HEK293 (cell line): Measurements from ENCODE around the gene ANAPC16.
A peak's percentile ranks its signal among the peaks of the same experiment; 100 is the strongest.

Source experiments
- CTCF ChIA-PET: fragments of 350-600 bp; formaldehyde crosslinking; extraction: SDS; loops from one replicate; lab custom pipeline; 2021; ENCODE audit warnings: antibody characterized with exemption; lab: Yijun Ruan, JAX
- POLR2A ChIA-PET: fragments of 300-600 bp; formaldehyde crosslinking; extraction: SDS; loops from one replicate; lab custom pipeline; 2020; ENCODE audit warnings: antibody characterized with exemption, inconsistent platforms; lab: Yijun Ruan, JAX
- H3K27ac ChIP-seq: fragments of 200-500 bp; sonication (Bioruptor generic); 2 replicates; pipeline ENCODE4 v1.5.1; 2014; ENCODE audit warnings: low read depth, low read length, control low read depth, inconsistent platforms; ENCODE audit errors: extremely low read depth
- H3K36me3 ChIP-seq, 2 experiments: fragments of 200-500 bp in 1 of 2; sonication (Bioruptor generic) in 1 of 2; 1 replicate in 1 of 2; 2 replicates in 1 of 2; pipeline ENCODE4 v1.5.1; 2014 to 2017; ENCODE audit warnings: inconsistent platforms in 2 of 2, low read length in 2 of 2; ENCODE audit not compliant: control insufficient read depth in 2 of 2, insufficient read depth in 1 of 2
- H3K4me1 ChIP-seq: fragments of 200-500 bp; sonication (Bioruptor generic); 2 replicates; pipeline ENCODE4 v1.5.1; 2014; ENCODE audit warnings: mild to moderate bottlenecking, low read length, inconsistent platforms; ENCODE audit not compliant: control insufficient read depth, insufficient read depth
- H3K4me3 ChIP-seq: 2 replicates; pipeline ENCODE4 v1.5.1; 2011; ENCODE audit warnings: low read depth, mild to moderate bottlenecking, control low read depth, low read length, moderate library complexity
- H3K9me3 ChIP-seq: fragments of 200-500 bp; sonication (Bioruptor generic); 2 replicates; pipeline ENCODE4 v1.5.1; 2014; ENCODE audit warnings: low read depth, low read length, inconsistent platforms; ENCODE audit not compliant: control insufficient read depth, insufficient read depth
- GLIS1 ChIP-seq: fragments of 450-650 bp; formaldehyde crosslinking; IDR thresholded peaks from 2 replicates; pipeline ENCODE4 v1.5.1; 2016; ENCODE audit warnings: missing biosample characterization, missing genetic modification characterization
- MYNN ChIP-seq: fragments of 450-650 bp; formaldehyde crosslinking; IDR thresholded peaks from 2 replicates; pipeline ENCODE4 v1.5.1; 2016; ENCODE audit warnings: missing biosample characterization, missing genetic modification characterization, borderline replicate concordance
- PRDM1 ChIP-seq: fragments of 450-650 bp; formaldehyde crosslinking; IDR thresholded peaks from 2 replicates; pipeline ENCODE4; 2016; ENCODE audit warnings: missing biosample characterization, missing genetic modification characterization
- SCRT2 ChIP-seq: fragments of 450-650 bp; formaldehyde crosslinking; IDR thresholded peaks from 2 replicates; pipeline ENCODE4 v1.5.1; 2016; ENCODE audit warnings: missing biosample characterization, missing genetic modification characterization
- SP2 ChIP-seq: fragments of 450-650 bp; formaldehyde crosslinking; IDR thresholded peaks from 2 replicates; pipeline ENCODE4 v1.5.1; 2016; ENCODE audit warnings: missing biosample characterization, missing genetic modification characterization
- YY2 ChIP-seq: fragments of 450-650 bp; formaldehyde crosslinking; IDR thresholded peaks from 2 replicates; pipeline ENCODE4 v1.5.1; 2016; ENCODE audit warnings: missing biosample characterization, missing genetic modification characterization
- ZBTB7A ChIP-seq: fragments of 450-650 bp; formaldehyde crosslinking; IDR thresholded peaks from 2 replicates; pipeline ENCODE4 v1.5.1; 2016; ENCODE audit warnings: low read depth, missing biosample characterization, missing genetic modification characterization
- ZEB2 ChIP-seq: fragments of 450-650 bp; formaldehyde crosslinking; IDR thresholded peaks from 2 replicates; pipeline ENCODE4 v1.5.1; 2016; ENCODE audit warnings: missing biosample characterization, missing genetic modification characterization
- ZNF157 ChIP-seq: fragments of 450-650 bp; formaldehyde crosslinking; IDR thresholded peaks from 2 replicates; pipeline ENCODE4 v1.5.1; 2016; ENCODE audit warnings: missing biosample characterization, missing genetic modification characterization
- ZNF19 ChIP-seq: fragments of 450-650 bp; formaldehyde crosslinking; IDR thresholded peaks from 2 replicates; pipeline ENCODE4; 2016; ENCODE audit warnings: missing biosample characterization, missing genetic modification characterization, low read depth
- ZNF2 ChIP-seq: fragments of 450-650 bp; formaldehyde crosslinking; IDR thresholded peaks from 2 replicates; pipeline ENCODE4 v1.5.1; 2016; ENCODE audit warnings: missing biosample characterization, missing genetic modification characterization
- ZNF202 ChIP-seq: fragments of 450-650 bp; formaldehyde crosslinking; IDR thresholded peaks from 2 replicates; pipeline ENCODE4 v1.5.1; 2016; ENCODE audit warnings: missing biosample characterization, missing genetic modification characterization, borderline replicate concordance
- ZNF214 ChIP-seq: fragments of 450-650 bp; formaldehyde crosslinking; IDR thresholded peaks from 2 replicates; pipeline ENCODE4 v1.5.1; 2017; ENCODE audit warnings: missing biosample characterization, mild to moderate bottlenecking, missing genetic modification characterization, borderline replicate concordance
- ZNF24 ChIP-seq: fragments of 450-650 bp; formaldehyde crosslinking; IDR thresholded peaks from 2 replicates; pipeline ENCODE4 v1.5.1; 2016; ENCODE audit warnings: missing biosample characterization, missing genetic modification characterization
- ZNF302 ChIP-seq: fragments of 450-650 bp; formaldehyde crosslinking; IDR thresholded peaks from 2 replicates; pipeline ENCODE4 v1.5.1; 2016; ENCODE audit warnings: missing biosample characterization, missing genetic modification characterization, low read depth
- ZNF335 ChIP-seq: fragments of 450-650 bp; formaldehyde crosslinking; conservative IDR thresholded peaks from 2 replicates; pipeline ENCODE4 v1.5.1; 2016; ENCODE audit warnings: missing biosample characterization, missing genetic modification characterization
- ZNF341 ChIP-seq: fragments of 450-650 bp; formaldehyde crosslinking; IDR thresholded peaks from 2 replicates; pipeline ENCODE4; 2016; ENCODE audit warnings: low read depth, missing biosample characterization, missing genetic modification characterization
- ZNF473 ChIP-seq: fragments of 450-650 bp; formaldehyde crosslinking; IDR thresholded peaks from 2 replicates; pipeline ENCODE4 v1.5.1; 2017; ENCODE audit warnings: missing biosample characterization, missing genetic modification characterization
- ZNF510 ChIP-seq: fragments of 450-650 bp; formaldehyde crosslinking; IDR thresholded peaks from 2 replicates; pipeline ENCODE4 v1.5.1; 2018; ENCODE audit warnings: mild to moderate bottlenecking, missing genetic modification characterization, missing biosample characterization; ENCODE audit not compliant: insufficient replicate concordance
- ZNF571 ChIP-seq: fragments of 450-650 bp; formaldehyde crosslinking; IDR thresholded peaks from 2 replicates; pipeline ENCODE4 v1.5.0; 2017; ENCODE audit warnings: missing biosample characterization, missing genetic modification characterization
- ZNF626 ChIP-seq: fragments of 450-650 bp; sonication (Bioruptor Pico); formaldehyde crosslinking; IDR thresholded peaks from 2 replicates; pipeline ENCODE4 v1.5.1; 2018; ENCODE audit warnings: missing biosample characterization, missing genetic modification characterization, inconsistent platforms
- ZNF629 ChIP-seq: fragments of 450-650 bp; formaldehyde crosslinking; IDR thresholded peaks from 2 replicates; pipeline ENCODE4 v1.5.1; 2017; ENCODE audit warnings: missing biosample characterization, missing genetic modification characterization
- ZNF660 ChIP-seq: fragments of 450-650 bp; IDR thresholded peaks from 2 replicates; pipeline ENCODE4 v1.5.1; 2018; ENCODE audit warnings: missing biosample characterization, mild to moderate bottlenecking, missing genetic modification characterization
- ZNF776 ChIP-seq: fragments of 450-650 bp; formaldehyde crosslinking; IDR thresholded peaks from 2 replicates; pipeline ENCODE4 v1.5.0; 2017; ENCODE audit warnings: missing biosample characterization, missing genetic modification characterization, borderline replicate concordance
- ZXDB ChIP-seq: fragments of 450-650 bp; formaldehyde crosslinking; IDR thresholded peaks from 2 replicates; pipeline ENCODE4 v1.5.1; 2016; ENCODE audit warnings: missing biosample characterization, missing genetic modification characterization
- TF ChIP-seq, protein P1 (sequence below): fragments of 450-650 bp; formaldehyde crosslinking; IDR thresholded peaks from 2 replicates; pipeline ENCODE4 v1.5.1; 2016; ENCODE audit warnings: missing biosample characterization, missing genetic modification characterization
- TF ChIP-seq, protein P2 (sequence below): fragments of 450-650 bp; formaldehyde crosslinking; IDR thresholded peaks from 2 replicates; pipeline ENCODE4 v1.5.1; 2016; ENCODE audit warnings: missing biosample characterization, missing genetic modification characterization
- TF ChIP-seq, protein P3 (sequence below): fragments of 450-650 bp; formaldehyde crosslinking; IDR thresholded peaks from 2 replicates; pipeline ENCODE4 v1.5.1; 2016; ENCODE audit warnings: missing biosample characterization, missing genetic modification characterization
- TF ChIP-seq, protein P4 (sequence below): fragments of 450-650 bp; formaldehyde crosslinking; IDR thresholded peaks from 2 replicates; pipeline ENCODE4 v1.5.0; 2017; ENCODE audit warnings: missing biosample characterization, missing genetic modification characterization, borderline replicate concordance

The ANAPC16 gene

DNA sequence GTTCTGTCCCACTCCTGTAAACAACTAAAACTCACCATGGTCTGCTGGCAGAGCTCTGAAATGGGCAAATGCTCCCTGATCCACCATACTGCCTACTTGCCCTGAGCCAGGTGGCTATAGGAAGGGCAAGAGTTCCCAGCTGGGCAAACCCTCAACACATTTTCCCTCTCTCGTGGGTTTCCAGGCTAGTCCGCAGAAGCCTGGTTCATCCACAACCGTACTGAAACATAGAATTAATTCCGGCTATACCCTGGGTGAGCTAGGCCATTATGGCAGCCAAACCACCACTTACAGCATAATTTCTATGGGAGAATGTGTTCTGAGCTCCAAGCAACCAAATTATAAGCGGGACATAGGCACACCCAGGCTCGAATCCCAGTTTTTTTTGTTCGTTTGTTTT, 37.8 kb downstream of the ANAPC16 start:
- ChIA-PET CTCF (interaction anchor here (0.6 to 2.4 kb wide), 3 partner anchors 8 to 68 kb away, joined by 3 to 8 read pairs (median 3); partner anchors contain the start of gene DDIT4), POLR2A (interaction anchor here (1.4 to 1.9 kb wide), 3 partner anchors 20 to 67 kb away, joined by 3 to 5 read pairs (median 4); partner anchors contain the start of gene DDIT4)
- TF ChIP-seq SCRT2 (tag by site-specific recombination) (no peak), ZNF214 (tag by site-specific recombination) (no peak), ZBTB7A (tag by site-specific recombination) (no peak), SP2 (tag by site-specific recombination) (no peak), YY2 (tag by site-specific recombination) (no peak), GLIS1 (tag by site-specific recombination) (no peak), ZNF19 (tag by site-specific recombination) (no peak), ZEB2 (no peak), ZNF202 (tag by site-specific recombination) (no peak), ZNF510 (tag by site-specific recombination) (no peak), ZNF571 (tag by site-specific recombination) (no peak), PRDM1 (tag by site-specific recombination) (no peak), MYNN (tag by site-specific recombination) (no peak), ZNF473 (tag by site-specific recombination) (no peak), ZNF626 (tag by site-specific recombination) (no peak)
- TF ChIP-seq, protein P1, sequence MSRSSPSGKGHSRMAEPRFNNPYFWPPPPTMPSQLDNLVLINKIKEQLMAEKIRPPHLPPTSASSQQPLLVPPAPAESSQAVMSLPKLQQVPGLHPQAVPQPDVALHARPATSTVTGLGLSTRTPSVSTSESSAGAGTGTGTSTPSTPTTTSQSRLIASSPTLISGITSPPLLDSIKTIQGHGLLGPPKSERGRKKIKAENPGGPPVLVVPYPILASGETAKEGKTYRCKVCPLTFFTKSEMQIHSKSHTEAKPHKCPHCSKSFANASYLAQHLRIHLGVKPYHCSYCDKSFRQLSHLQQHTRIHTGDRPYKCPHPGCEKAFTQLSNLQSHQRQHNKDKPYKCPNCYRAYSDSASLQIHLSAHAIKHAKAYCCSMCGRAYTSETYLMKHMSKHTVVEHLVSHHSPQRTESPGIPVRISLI, result no peak
- TF ChIP-seq, protein P2, sequence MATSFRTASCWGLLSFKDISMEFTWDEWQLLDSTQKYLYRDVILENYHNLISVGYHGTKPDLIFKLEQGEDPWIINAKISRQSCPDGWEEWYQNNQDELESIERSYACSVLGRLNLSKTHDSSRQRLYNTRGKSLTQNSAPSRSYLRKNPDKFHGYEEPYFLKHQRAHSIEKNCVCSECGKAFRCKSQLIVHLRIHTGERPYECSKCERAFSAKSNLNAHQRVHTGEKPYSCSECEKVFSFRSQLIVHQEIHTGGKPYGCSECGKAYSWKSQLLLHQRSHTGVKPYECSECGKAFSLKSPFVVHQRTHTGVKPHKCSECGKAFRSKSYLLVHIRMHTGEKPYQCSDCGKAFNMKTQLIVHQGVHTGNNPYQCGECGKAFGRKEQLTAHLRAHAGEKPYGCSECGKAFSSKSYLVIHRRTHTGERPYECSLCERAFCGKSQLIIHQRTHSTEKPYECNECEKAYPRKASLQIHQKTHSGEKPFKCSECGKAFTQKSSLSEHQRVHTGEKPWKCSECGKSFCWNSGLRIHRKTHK (tag by site-specific recombination), result no peak
- TF ChIP-seq, protein P3, sequence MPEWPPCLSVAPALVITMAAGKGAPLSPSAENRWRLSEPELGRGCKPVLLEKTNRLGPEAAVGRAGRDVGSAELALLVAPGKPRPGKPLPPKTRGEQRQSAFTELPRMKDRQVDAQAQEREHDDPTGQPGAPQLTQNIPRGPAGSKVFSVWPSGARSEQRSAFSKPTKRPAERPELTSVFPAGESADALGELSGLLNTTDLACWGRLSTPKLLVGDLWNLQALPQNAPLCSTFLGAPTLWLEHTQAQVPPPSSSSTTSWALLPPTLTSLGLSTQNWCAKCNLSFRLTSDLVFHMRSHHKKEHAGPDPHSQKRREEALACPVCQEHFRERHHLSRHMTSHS (tag by site-specific recombination), result no peak

DNA sequence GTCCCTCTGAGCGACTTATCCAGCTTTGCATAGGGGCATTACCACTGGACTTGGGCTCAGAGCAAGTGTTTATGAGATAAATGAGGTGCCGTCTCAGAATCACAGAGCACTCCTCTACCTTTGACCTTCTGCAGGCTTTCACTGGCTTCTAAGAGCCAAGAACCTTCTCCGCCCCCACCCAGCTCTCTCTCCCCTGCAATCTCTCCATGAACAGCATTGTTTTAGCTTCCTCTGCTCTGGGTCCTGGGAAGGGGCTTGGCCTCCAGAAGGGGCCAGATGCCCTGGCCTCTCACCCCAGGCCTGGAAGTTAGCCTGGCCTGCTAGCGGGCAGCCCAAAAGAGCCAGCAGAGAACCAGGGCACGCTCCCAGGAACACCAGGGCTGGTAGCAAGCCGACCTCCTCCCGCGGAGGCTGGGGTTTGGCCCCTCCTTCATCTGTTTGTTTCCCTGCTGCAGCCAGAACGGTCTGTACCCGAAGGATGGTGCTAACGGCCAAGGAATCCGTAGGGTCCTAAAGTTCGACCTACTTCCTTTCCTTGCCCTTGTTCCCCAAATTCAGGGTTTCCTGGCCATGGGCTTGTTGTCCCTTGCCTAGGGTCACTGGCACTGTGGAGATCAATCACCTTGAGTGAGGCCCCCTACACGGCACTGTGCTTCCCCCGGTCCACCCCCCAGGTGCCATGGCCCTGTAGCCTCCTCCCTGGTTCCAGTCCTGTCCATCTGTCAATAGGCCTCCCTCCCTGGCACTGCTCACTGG, 39.2 kb downstream of the ANAPC16 start:
- Histone ChIP-seq H3K36me3 (no peaks in the 10 kb centered on the region), H3K4me1 (peaks cover 17% of the 10 kb centered on the region), H3K27ac (peak overlapping the region; percentile 61; the same call in 1 of the 2 replicates), H3K4me3 (no peak overlapping the region), H3K9me3 (no peaks in the 10 kb centered on the region)
- ChIA-PET POLR2A (interaction anchor here (0.7 to 2.8 kb wide), 7 partner anchors 10 to 705 kb away, joined by 3 to 23 read pairs (median 5); partner anchors contain the start of gene DDIT4), CTCF (interaction anchor here (0.7 to 2.4 kb wide), 2 partner anchors 14 to 20 kb away, joined by 6 to 8 read pairs; partner anchors contain the start of gene DDIT4)
- TF ChIP-seq ZNF341 (tag by site-specific recombination), result peak; percentile 92
- TF ChIP-seq ZNF776 (tag by site-specific recombination), result no peak
- TF ChIP-seq ZNF2, result 0 out of 2 replicates have a peak, but pooled peaks have one; percentile 38
- TF ChIP-seq ZNF157 (tag by site-specific recombination), result no peak
- TF ChIP-seq ZXDB (tag by site-specific recombination), result peak; percentile 69
- TF ChIP-seq YY2 (tag by site-specific recombination), result no peak
- TF ChIP-seq GLIS1 (tag by site-specific recombination), result peak; percentile 72
- TF ChIP-seq ZNF335 (tag by site-specific recombination), result peak; percentile 86
- peak; percentile 67; the same call in 1 of the 2 replicates for TF ChIP-seq ZNF660 (tag by site-specific recombination)
- no peak for TF ChIP-seq ZNF302 (tag by site-specific recombination)
- TF ChIP-seq, protein P4, sequence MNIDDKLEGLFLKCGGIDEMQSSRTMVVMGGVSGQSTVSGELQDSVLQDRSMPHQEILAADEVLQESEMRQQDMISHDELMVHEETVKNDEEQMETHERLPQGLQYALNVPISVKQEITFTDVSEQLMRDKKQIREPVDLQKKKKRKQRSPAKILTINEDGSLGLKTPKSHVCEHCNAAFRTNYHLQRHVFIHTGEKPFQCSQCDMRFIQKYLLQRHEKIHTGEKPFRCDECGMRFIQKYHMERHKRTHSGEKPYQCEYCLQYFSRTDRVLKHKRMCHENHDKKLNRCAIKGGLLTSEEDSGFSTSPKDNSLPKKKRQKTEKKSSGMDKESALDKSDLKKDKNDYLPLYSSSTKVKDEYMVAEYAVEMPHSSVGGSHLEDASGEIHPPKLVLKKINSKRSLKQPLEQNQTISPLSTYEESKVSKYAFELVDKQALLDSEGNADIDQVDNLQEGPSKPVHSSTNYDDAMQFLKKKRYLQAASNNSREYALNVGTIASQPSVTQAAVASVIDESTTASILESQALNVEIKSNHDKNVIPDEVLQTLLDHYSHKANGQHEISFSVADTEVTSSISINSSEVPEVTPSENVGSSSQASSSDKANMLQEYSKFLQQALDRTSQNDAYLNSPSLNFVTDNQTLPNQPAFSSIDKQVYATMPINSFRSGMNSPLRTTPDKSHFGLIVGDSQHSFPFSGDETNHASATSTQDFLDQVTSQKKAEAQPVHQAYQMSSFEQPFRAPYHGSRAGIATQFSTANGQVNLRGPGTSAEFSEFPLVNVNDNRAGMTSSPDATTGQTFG (tag by site-specific recombination), result no peak
- peak; percentile 52 for TF ChIP-seq ZEB2
- peak; percentile 46; the same call in 1 of the 2 replicates for TF ChIP-seq ZNF629 (tag by site-specific recombination)
- peak; percentile 52; the same call in 1 of the 2 replicates for TF ChIP-seq ZNF24

More for the DNA sequence above, 37.8 kb downstream of the ANAPC16 start:
- Histone ChIP-seq H3K4me1 (peaks cover 9% of the 10 kb centered on the region), H3K4me3 (no peak overlapping the region), H3K36me3 (no peaks in the 10 kb centered on the region), H3K9me3 (no peaks in the 10 kb centered on the region), H3K27ac (no peak overlapping the region)
